HepG2 (cell line): Measurements from ENCODE around the gene RNASE12. TPM values are rescaled to one million over a fixed set of nuclear protein-coding genes. Genes with fewer than 3 reads are reported as not detected.

ENCODE experiments used
- ATF7 ChIP-seq, 2 experiments: fragments of 450-650 bp in 1 of 2; sonication (generic) in 1 of 2; formaldehyde crosslinking in 1 of 2; IDR thresholded peaks; 2 replicates each; pipeline versions ENCODE4 v1.4.0 to v1.6.1; 2016 to 2020; ENCODE audit warnings: antibody characterized with exemption in 1 of 2, mild to moderate bottlenecking in 1 of 2, missing genetic modification reagents in 1 of 2
- CEBPG ChIP-seq: IDR thresholded peaks from 2 replicates; pipeline ENCODE4 v1.6.1; 2016
- ELF3 ChIP-seq: IDR thresholded peaks from 2 replicates; pipeline ENCODE4 v1.6.1; 2016; ENCODE audit warnings: missing genetic modification reagents, missing compliant biosample characterization
- IRF2 ChIP-seq: IDR thresholded peaks from 2 replicates; pipeline ENCODE4 v1.6.1; 2018; ENCODE audit warnings: missing genetic modification reagents, missing compliant biosample characterization
- MTA1 ChIP-seq: sonication (generic); formaldehyde crosslinking; IDR thresholded peaks from 2 replicates; pipeline ENCODE4 v1.4.0; 2020; ENCODE audit warnings: missing genetic modification reagents, mild to moderate bottlenecking, borderline replicate concordance
- NFIC ChIP-seq: IDR thresholded peaks from 2 replicates; pipeline ENCODE4 v1.6.1; 2012; ENCODE audit warnings: mild to moderate bottlenecking, low read length, inconsistent platforms
- PAF1 ChIP-seq: IDR thresholded peaks from 2 replicates; pipeline ENCODE4 v1.6.1; 2016; ENCODE audit warnings: missing genetic modification reagents, missing compliant biosample characterization
- RELA ChIP-seq: sonication (generic); formaldehyde crosslinking; IDR thresholded peaks from 2 replicates; pipeline ENCODE4 v1.4.0; 2020; ENCODE audit warnings: missing genetic modification reagents
- SAP130 ChIP-seq: IDR thresholded peaks from 2 replicates; pipeline ENCODE4 v1.6.1; 2016; ENCODE audit warnings: low read depth
- SP2 ChIP-seq: sonication (generic); formaldehyde crosslinking; IDR thresholded peaks from 2 replicates; pipeline ENCODE4 v1.5.1; 2020; ENCODE audit warnings: mild to moderate bottlenecking, missing genetic modification reagents
- ZEB1 ChIP-seq: IDR thresholded peaks from 2 replicates; pipeline ENCODE4 v1.6.1; 2012; ENCODE audit warnings: mild to moderate bottlenecking, low read depth, inconsistent platforms; ENCODE audit not compliant: insufficient replicate concordance
- ZFP37 ChIP-seq: sonication (generic); formaldehyde crosslinking; IDR thresholded peaks from 2 replicates; pipeline ENCODE4 v1.4.0; 2020; ENCODE audit warnings: missing genetic modification reagents, borderline replicate concordance
- ZNF335 ChIP-seq: sonication (generic); formaldehyde crosslinking; IDR thresholded peaks from 2 replicates; pipeline ENCODE4 v1.4.0; 2020; ENCODE audit warnings: missing genetic modification reagents
- ZNF430 ChIP-seq: sonication (generic); formaldehyde crosslinking; IDR thresholded peaks from 2 replicates; pipeline ENCODE4 v1.9.0; 2021; ENCODE audit warnings: mild to moderate bottlenecking, missing genetic modification reagents
- ZNF598 ChIP-seq: sonication (generic); formaldehyde crosslinking; IDR thresholded peaks from 2 replicates; pipeline ENCODE4 v1.5.1; 2020; ENCODE audit warnings: mild to moderate bottlenecking, missing genetic modification reagents, borderline replicate concordance
- ZNF674 ChIP-seq: sonication (generic); formaldehyde crosslinking; IDR thresholded peaks from 2 replicates; pipeline ENCODE4 v1.5.0; 2020; ENCODE audit warnings: low read depth, mild to moderate bottlenecking, missing genetic modification reagents
- polyA plus RNA-seq, 8 experiments: library from polyadenylated mRNA; depleted of rRNA in 3 of 8; stranded (reverse) in 7 of 8; unstranded in 1 of 8; fragments of >200 nt; fragmentation: Illumina TruSeq in 4 of 8; extraction: Trizol in 4 of 8; gene quantifications; 2 replicates each; pipeline versions ENCODE4 v1.2.1 to v1.2.3, GENCODE V29; 2011 to 2016; ENCODE audit warnings: low read depth in 4 of 8, missing spikeins in 1 of 8, mixed read lengths in 1 of 8; ENCODE audit not compliant: insufficient read depth in 1 of 8
- total RNA-seq, 5 experiments: library from RNA; depleted of rRNA; stranded (reverse); fragments of >200 nt; fragmentation: Illumina TruSeq; extraction: Trizol; gene quantifications; 2 replicates each; pipeline ENCODE4 v1.2.3, GENCODE V29; 2016; ENCODE audit warnings: low read depth in 1 of 5
- TF ChIP-seq, protein P1 (sequence below): sonication (generic); formaldehyde crosslinking; conservative IDR thresholded peaks from 2 replicates; pipeline ENCODE4 v1.4.0; 2020; ENCODE audit warnings: missing genetic modification reagents
- TF ChIP-seq, protein P2 (sequence below): sonication (generic); formaldehyde crosslinking; IDR thresholded peaks from 2 replicates; pipeline ENCODE4 v1.4.0; 2020; ENCODE audit warnings: missing genetic modification reagents
- TF ChIP-seq, protein P3 (sequence below): IDR thresholded peaks from 2 replicates; pipeline ENCODE4 v1.6.1; 2016; ENCODE audit warnings: low read depth, missing genetic modification reagents, missing compliant biosample characterization
- TF ChIP-seq, protein P4 (sequence below): sonication (generic); formaldehyde crosslinking; IDR thresholded peaks from 2 replicates; pipeline ENCODE4 v1.8.0; 2022; ENCODE audit warnings: mild to moderate bottlenecking, missing genetic modification reagents; ENCODE audit not compliant: insufficient replicate concordance

The RNASE12 gene
- total and polyA plus RNA-seq, 2 of the 13 experiments (the other 11 are each of a cell fraction or from before 2014, with no cell fraction given), result not detected

DNA sequence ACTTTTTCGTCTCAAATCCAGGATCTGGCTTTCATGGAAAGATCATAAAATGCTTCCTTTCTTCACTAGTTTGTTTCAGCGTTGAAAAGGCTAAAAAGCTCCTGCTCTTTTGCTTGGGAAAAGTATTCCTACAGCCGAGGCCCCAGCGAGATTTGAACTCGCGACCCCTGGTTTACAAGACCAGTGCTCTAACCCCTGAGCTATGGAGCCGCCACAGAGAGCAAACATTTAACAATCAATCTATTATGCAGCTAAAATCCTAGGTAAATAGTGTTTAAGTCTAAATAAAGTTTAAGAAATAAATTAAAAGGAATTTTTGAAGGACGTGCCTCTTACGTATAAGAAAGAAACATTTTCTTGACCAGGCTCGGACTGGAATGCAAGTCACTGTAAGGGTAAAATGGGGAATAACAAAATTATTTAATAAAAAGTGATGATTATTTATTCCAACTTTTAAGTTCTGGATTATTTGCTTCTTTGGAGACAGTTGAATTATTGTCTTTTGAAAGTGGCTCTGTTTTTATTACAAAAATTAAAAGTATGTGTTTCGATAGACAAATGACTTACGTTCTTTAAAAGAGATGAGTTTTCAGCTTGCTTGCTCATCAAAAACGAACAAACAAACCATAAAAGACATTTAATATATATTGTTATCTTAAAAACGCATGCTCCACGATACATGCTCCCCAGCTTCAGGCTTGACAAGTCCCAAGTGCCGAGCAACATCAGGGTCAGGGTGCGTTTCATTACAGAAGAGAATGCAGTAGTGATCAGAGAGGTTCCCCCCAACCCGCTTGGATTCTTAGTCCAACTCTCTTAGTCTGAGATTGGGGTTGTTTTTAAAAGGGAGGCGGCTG lies 40.1 kb upstream of the RNASE12 start (continued):
- TF ChIP-seq, protein P1, sequence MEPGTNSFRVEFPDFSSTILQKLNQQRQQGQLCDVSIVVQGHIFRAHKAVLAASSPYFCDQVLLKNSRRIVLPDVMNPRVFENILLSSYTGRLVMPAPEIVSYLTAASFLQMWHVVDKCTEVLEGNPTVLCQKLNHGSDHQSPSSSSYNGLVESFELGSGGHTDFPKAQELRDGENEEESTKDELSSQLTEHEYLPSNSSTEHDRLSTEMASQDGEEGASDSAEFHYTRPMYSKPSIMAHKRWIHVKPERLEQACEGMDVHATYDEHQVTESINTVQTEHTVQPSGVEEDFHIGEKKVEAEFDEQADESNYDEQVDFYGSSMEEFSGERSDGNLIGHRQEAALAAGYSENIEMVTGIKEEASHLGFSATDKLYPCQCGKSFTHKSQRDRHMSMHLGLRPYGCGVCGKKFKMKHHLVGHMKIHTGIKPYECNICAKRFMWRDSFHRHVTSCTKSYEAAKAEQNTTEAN (CRISPR knock-in tag), result 0 out of 2 replicates have a peak, but pooled peaks have one; percentile 5
- no peak for TF ChIP-seq ZNF674 (CRISPR knock-in tag)
- 0 out of 2 replicates have a peak, but pooled peaks have one; percentile 2 for TF ChIP-seq CEBPG (CRISPR knock-in tag)
- TF ChIP-seq PAF1 (CRISPR knock-in tag), result no peak
- TF ChIP-seq ATF7 (IDR thresholded peaks at IDR 0.05), result no peak
- TF ChIP-seq ATF7 (CRISPR knock-in tag; IDR thresholded peaks at IDR 0.05), result no peak
- TF ChIP-seq ZFP37, result no peak
- TF ChIP-seq ZEB1, result peak; percentile 29
- TF ChIP-seq ELF3 (CRISPR knock-in tag), result peak; percentile 39; the same call in 1 of the 2 replicates
- TF ChIP-seq, protein P2, sequence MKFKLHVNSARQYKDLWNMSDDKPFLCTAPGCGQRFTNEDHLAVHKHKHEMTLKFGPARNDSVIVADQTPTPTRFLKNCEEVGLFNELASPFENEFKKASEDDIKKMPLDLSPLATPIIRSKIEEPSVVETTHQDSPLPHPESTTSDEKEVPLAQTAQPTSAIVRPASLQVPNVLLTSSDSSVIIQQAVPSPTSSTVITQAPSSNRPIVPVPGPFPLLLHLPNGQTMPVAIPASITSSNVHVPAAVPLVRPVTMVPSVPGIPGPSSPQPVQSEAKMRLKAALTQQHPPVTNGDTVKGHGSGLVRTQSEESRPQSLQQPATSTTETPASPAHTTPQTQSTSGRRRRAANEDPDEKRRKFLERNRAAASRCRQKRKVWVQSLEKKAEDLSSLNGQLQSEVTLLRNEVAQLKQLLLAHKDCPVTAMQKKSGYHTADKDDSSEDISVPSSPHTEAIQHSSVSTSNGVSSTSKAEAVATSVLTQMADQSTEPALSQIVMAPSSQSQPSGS, result peak; percentile 19; the same call in 1 of the 2 replicates
- no peak for TF ChIP-seq ZNF598 (CRISPR knock-in tag)
- peak; percentile 18; the same call in 1 of the 2 replicates for TF ChIP-seq SAP130 (CRISPR knock-in tag)
- peak; percentile 68; the same call in 1 of the 2 replicates for TF ChIP-seq IRF2
- TF ChIP-seq ZNF430 (CRISPR knock-in tag), result 0 out of 2 replicates have a peak, but pooled peaks have one; percentile 40
- TF ChIP-seq SP2 (CRISPR knock-in tag), result no peak
- TF ChIP-seq ZNF335 (CRISPR knock-in tag), result peak; percentile 37; the same call in 1 of the 2 replicates
- no peak for TF ChIP-seq MTA1 (CRISPR knock-in tag)
- TF ChIP-seq, protein P3, sequence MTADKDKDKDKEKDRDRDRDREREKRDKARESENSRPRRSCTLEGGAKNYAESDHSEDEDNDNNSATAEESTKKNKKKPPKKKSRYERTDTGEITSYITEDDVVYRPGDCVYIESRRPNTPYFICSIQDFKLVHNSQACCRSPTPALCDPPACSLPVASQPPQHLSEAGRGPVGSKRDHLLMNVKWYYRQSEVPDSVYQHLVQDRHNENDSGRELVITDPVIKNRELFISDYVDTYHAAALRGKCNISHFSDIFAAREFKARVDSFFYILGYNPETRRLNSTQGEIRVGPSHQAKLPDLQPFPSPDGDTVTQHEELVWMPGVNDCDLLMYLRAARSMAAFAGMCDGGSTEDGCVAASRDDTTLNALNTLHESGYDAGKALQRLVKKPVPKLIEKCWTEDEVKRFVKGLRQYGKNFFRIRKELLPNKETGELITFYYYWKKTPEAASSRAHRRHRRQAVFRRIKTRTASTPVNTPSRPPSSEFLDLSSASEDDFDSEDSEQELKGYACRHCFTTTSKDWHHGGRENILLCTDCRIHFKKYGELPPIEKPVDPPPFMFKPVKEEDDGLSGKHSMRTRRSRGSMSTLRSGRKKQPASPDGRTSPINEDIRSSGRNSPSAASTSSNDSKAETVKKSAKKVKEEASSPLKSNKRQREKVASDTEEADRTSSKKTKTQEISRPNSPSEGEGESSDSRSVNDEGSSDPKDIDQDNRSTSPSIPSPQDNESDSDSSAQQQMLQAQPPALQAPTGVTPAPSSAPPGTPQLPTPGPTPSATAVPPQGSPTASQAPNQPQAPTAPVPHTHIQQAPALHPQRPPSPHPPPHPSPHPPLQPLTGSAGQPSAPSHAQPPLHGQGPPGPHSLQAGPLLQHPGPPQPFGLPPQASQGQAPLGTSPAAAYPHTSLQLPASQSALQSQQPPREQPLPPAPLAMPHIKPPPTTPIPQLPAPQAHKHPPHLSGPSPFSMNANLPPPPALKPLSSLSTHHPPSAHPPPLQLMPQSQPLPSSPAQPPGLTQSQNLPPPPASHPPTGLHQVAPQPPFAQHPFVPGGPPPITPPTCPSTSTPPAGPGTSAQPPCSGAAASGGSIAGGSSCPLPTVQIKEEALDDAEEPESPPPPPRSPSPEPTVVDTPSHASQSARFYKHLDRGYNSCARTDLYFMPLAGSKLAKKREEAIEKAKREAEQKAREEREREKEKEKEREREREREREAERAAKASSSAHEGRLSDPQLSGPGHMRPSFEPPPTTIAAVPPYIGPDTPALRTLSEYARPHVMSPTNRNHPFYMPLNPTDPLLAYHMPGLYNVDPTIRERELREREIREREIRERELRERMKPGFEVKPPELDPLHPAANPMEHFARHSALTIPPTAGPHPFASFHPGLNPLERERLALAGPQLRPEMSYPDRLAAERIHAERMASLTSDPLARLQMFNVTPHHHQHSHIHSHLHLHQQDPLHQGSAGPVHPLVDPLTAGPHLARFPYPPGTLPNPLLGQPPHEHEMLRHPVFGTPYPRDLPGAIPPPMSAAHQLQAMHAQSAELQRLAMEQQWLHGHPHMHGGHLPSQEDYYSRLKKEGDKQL (CRISPR knock-in tag), result 0 out of 2 replicates have a peak, but pooled peaks have one; percentile 5
- no peak for TF ChIP-seq RELA (CRISPR knock-in tag)
- peak; percentile 45; the same call in 1 of the 2 replicates for TF ChIP-seq NFIC
- TF ChIP-seq, protein P4, sequence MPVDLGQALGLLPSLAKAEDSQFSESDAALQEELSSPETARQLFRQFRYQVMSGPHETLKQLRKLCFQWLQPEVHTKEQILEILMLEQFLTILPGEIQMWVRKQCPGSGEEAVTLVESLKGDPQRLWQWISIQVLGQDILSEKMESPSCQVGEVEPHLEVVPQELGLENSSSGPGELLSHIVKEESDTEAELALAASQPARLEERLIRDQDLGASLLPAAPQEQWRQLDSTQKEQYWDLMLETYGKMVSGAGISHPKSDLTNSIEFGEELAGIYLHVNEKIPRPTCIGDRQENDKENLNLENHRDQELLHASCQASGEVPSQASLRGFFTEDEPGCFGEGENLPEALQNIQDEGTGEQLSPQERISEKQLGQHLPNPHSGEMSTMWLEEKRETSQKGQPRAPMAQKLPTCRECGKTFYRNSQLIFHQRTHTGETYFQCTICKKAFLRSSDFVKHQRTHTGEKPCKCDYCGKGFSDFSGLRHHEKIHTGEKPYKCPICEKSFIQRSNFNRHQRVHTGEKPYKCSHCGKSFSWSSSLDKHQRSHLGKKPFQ (CRISPR knock-in tag), result peak; percentile 50
